DLD1 (cell line): ENCODE data around the gene GAB2.
"Not testable (repeated sequence)": the region's sequence is repeated elsewhere in the genome, so short reads cannot be mapped to it uniquely, and the experiment has no call there.

Source experiments
- in situ Hi-C: cut with HindIII; loops from 2 replicates; pipeline ENCODE4 v1.10.0; 2017; ENCODE audit warnings: low sequenced_read_pairs

Gene GAB2

GRCh38 chr11:78194490-78194889 is 223.1 kb downstream of the GAB2 start:
- in situ Hi-C loops = no loop called here

- in situ Hi-C loops = no loop called here
These were observed 223.8 kb downstream of the GAB2 start for GRCh38 chr11:78193806-78194205.

- in situ Hi-C loops = no loop called here
These were observed 224.7 kb downstream of the GAB2 start for GRCh38 chr11:78192911-78193351.

- in situ Hi-C loops = no loop called here
These were observed 225.3 kb downstream of the GAB2 start for GRCh38 chr11:78192223-78192719.

- in situ Hi-C loops = no loop called here
These were observed 226.6 kb downstream of the GAB2 start for GRCh38 chr11:78190871-78191538.

- in situ Hi-C loops = no loop called here
These were observed 227.2 kb downstream of the GAB2 start for GRCh38 chr11:78190374-78190773.

GRCh38 chr11:78189851-78190250 is 227.8 kb downstream of the GAB2 start:
- in situ Hi-C loops = no loop called here

DNA sequence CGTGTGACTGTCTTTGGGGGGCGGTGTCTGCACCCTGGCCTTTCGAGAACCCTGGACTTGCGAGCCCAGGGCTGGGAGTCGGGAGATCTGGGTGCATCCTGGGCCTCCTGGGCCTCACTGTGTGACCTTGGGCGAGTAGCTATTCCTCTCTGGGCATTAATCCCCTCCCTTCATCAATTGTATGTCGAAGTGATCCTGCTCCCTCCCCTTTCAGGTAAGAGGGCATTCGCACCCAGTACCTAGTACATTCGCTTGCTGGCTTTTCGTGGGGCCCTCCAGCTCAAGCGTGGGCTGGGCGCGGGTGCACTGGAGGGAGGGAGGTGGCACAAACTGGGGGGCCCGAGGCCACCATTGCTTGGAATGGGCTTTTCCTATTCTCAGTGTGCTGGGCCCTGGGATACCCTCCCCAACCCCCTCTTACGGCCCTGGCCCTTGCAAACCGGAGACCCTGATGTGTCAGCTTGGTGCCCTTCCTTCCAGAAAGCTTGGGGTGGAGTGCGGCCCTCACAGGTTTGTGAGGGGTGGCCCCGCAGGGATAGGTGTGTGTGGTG is 228.4 kb downstream of the GAB2 start:
- in situ Hi-C loops = no loop called here

GRCh38 chr11:78188286-78189173 is 229.1 kb downstream of the GAB2 start, which contains the start of the genes KCTD21 and USP35:
TSS of gene KCTD21 (minus strand) at chr11:78188626. CDS start at chr11:78174554, 14,072 bp downstream.
TSS of gene USP35 (plus strand) at chr11:78188919. CDS start at chr11:78196246, 7,327 bp downstream.
- in situ Hi-C loops = no loop called here

- in situ Hi-C loops = no loop called here
These were observed 230.0 kb downstream of the GAB2 start for GRCh38 chr11:78187366-78188285.

- in situ Hi-C loops = no loop called here
These were observed 236.4 kb downstream of the GAB2 start for GRCh38 chr11:78181185-78181584.

DNA sequence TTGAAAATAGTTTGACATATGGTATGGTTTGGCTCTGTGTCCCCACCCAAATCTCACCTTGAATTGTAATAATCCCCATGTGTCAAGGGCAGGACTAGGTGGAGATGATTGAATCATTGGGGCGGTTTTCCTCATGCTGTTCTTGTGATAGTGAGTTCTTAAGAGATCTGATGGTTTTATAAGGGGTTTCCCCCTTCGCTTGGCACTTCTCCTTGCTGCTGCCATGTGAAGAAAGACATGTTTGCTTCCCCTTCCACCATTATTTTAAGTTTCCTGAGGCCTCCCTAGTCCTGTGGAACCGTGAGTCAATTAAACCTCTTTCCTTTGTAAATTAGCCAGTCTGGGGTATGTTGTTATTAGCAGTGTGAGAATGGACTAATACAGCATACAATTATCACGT is 236.9 kb downstream of the GAB2 start:
- in situ Hi-C loops = no loop called here

DNA sequence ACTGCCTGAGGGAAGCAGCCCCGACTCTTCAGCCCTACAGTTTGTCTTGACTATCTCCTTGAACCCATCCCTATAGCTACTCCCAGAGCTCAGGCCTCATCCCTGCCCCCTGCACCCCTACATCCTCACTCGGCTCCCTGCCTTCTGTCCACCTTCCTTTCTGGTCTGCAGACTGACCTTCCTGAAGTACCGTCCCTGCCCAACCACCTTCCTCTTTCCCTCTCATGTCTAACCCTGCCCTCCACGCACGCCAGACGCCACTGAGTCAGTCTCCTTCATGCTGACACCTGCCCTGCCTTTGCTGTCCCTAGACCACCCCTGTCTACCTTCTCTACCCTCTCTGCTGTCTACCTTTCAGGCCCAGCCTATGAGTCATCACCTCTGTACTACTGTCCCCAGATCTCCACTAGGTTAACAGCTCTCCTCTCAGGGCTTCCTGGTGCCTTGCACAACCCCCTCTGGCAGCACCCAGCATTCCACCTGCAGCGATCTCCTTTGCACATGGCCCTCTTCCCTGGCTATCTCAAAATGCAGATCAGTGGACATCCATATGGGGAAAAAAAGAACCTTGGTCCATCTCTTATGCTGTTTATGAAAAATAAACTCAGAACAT is 238.1 kb downstream of the GAB2 start:
- in situ Hi-C loops = no loop called here

GRCh38 chr11:78177216-78177615 is 240.4 kb downstream of the GAB2 start:
- in situ Hi-C loops = no loop called here

DNA sequence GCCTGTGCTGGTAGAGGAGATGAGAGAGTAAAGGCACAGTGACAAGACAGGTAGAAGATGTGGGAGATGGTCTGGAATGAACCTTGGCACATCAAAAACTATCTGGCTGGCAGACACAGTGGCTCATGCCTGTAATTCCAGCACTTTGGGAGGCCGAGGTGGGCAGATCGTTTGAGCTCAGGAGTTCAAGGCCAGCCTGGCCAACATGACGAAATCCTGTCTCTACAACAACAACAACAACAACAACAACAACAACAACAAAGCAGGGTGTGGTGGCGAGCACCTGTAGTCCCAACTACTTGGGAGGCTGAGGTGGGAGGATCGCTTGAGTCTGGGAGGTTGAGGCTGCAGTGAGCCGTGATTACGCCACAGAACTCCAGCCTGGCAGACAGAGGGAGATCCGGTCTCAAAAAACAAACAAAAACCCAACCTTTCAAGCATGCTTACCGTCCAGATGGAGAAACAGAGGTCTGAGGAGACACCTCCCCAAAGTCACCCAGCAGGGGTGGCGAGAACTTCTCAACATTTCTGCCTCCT is 240.9 kb downstream of the GAB2 start:
- in situ Hi-C loops = no loop called here

DNA sequence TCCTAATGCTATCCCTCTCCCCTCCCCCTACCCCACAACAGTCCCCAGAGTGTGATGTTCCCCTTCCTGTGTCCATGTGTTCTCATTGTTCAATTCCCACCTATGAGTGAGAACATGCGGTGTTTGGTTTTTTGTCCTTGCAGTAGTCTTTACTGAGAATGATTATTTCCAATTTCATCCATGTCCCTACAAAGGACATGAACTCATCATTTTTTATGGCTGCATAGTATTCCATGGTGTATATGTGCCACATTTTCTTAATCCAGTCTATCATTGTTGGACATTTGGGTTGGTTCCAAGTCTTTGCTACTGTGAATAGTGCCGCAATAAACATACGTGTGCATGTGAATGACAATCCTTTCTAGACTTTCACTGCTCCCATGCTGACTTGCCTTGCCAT is 241.8 kb downstream of the GAB2 start:
- in situ Hi-C loops = not testable (repeated sequence)

GRCh38 chr11:78171951-78172350 is 245.7 kb downstream of the GAB2 start:
- in situ Hi-C loops = no loop called here

DNA sequence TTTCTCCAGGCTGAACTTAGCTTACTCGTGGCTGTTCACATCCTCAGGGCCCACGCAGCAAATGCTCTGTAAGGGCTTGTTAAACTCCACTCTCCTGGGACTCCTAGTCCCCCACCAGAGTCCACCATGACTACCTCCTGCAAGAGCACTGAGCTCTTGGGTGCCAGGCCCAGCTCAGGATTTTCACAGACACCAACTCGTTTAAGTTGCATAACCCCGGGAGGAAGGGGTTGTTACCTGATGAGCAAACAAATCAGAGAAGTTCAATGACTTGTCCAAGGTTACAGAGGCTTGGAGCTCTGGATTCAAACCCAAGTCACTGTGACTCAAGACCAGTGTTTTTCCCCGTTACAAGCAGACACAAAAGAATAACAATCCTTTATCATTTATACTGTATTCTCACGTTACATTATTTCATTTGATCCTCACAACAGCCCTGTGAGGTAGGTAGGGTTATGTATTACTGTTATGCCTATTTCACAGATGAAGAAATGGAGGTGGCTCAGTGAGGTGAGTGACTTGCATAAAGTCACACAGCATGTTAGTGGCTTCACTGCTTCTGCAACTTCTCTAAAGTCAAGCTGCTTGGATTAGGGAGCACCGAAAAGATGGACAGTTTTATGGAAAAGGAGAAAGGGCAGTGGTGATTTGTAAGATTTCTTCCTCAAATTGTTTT is 246.6 kb downstream of the GAB2 start:
- in situ Hi-C loops = no loop called here

DNA sequence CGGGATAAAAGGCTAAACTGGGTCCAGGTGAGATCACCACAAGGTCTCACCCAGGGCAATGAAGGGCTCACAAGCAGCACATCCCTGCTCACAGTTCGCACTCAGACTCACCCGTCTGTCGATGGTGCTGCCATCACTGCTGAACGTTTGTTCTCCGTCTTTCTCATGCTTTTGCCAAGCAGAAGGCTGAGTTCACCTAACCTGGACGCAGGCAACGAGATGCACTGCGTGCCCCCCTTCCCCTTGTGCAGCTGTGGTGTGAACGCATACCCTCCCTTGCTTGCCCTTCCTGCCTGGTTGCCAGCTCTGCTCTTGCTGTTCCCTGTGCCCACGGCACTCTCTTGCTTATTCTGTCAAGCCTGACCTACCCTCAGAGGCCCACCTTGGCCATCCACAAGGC is 247.2 kb downstream of the GAB2 start:
- in situ Hi-C loops = no loop called here
